ENCODE results near the gene CHCHD10. TPM values are rescaled to one million over a fixed set of nuclear protein-coding genes. Genes with fewer than 3 reads are reported as not detected.

The CHCHD10 gene
- total and polyA plus RNA-seq, 12 donors, result 4.6 to 528 (median 142) TPM

- no peaks in the 10 kb centered on the region for H3K9me3 ChIP-seq (replicated peaks in 1 of 3)
- H3K4me1 ChIP-seq (replicated peaks in 1 of 2), result peaks cover 7 to 8% of the 10 kb centered on the region in 2 donors
- intact Hi-C loops (cut with DNase I), result no loop called here
- WGBS, 4 donors, result 0 to 1% (median 0%) methylated on average over 2 to 78 of the region's 78 CpGs
- no peaks in the 10 kb centered on the region for H3K36me3 ChIP-seq (replicated peaks in 1 of 2)
- TF ChIP-seq CTCF (IDR thresholded peaks at IDR 0.05), result peak in 4 of 6 experiments; percentile 1 to 25 (median 17)
- TF ChIP-seq POLR2A (IDR thresholded peaks at IDR 0.05), result peak in 1 of 2 donors; percentile 68
- H3K27me3 ChIP-seq, result no peaks in the 10 kb centered on the region
- DNase-seq, result peak; percentile 79 to 91 (median 86)
- H3K4me3 ChIP-seq, result peak within 1 kb of the TSS; percentile 50 to 70 (median 63)
- peak within 1 kb of the TSS; percentile 53 to 95 (median 89) for H3K27ac ChIP-seq
Measured at GRCh38 chr22:23750714-23751440, 16.9 kb downstream of the CHCHD10 start, which contains the start of gene ZNF70. Gene ZNF70, minus strand, starts transcription at chr22:23751112. Its CDS starts 5,972 bp downstream, at chr22:23745140.

- WGBS, 4 donors, result 28 to 45% (median 36%) methylated on average over 5 of the region's 5 CpGs
- TF ChIP-seq POLR2A (IDR thresholded peaks at IDR 0.05) (no peak), CTCF (IDR thresholded peaks at IDR 0.05) (no peak)
- no peaks in the 10 kb centered on the region for H3K36me3 ChIP-seq (replicated peaks in 1 of 2)
- DNase-seq, result no peak
- H3K4me3 ChIP-seq, result peak overlapping the region in 2 of 4 donors; percentile 50 to 70
- intact Hi-C loops (cut with DNase I), result no loop called here
- H3K4me1 ChIP-seq (replicated peaks in 1 of 2), result peaks cover 7 to 8% of the 10 kb centered on the region in 2 donors
- H3K9me3 ChIP-seq (replicated peaks in 1 of 3), result no peaks in the 10 kb centered on the region
- H3K27ac ChIP-seq, result peak overlapping the region in 4 of 5 donors; percentile 83 to 95 (median 90)
- H3K27me3 ChIP-seq, result no peaks in the 10 kb centered on the region
Measured at GRCh38 chr22:23750367-23750713, 17.4 kb downstream of the CHCHD10 start.

- 63 to 72% (median 70%) methylated on average over 12 of the region's 12 CpGs for WGBS, 4 donors
- intact Hi-C loops (cut with DNase I), result no loop called here
- Histone ChIP-seq H3K4me1 (replicated peaks in 1 of 2) (peaks cover 7 to 8% of the 10 kb centered on the region in 2 donors), H3K36me3 (replicated peaks in 1 of 2) (peaks cover 0 to 2% of the 10 kb centered on the region in 2 donors), H3K27ac (peak overlapping the region in 1 of 5 donors; percentile 95), H3K9me3 (replicated peaks in 1 of 3) (no peaks in the 10 kb centered on the region), H3K27me3 (no peaks in the 10 kb centered on the region), H3K4me3 (peak overlapping the region in 1 of 4 donors; percentile 70)
- TF ChIP-seq POLR2A (IDR thresholded peaks at IDR 0.05) (no peak), CTCF (IDR thresholded peaks at IDR 0.05) (no peak)
- DNase-seq, result no peak
Measured at GRCh38 chr22:23749841-23750301, 17.9 kb downstream of the CHCHD10 start.

- H3K4me3 ChIP-seq, result no peak overlapping the region
- TF ChIP-seq CTCF (IDR thresholded peaks at IDR 0.05), result no peak
- no peak for TF ChIP-seq POLR2A (IDR thresholded peaks at IDR 0.05)
- peaks cover 0 to 23% of the 10 kb centered on the region in 2 donors for H3K36me3 ChIP-seq (replicated peaks in 1 of 2)
- DNase-seq, result no peak
- no peak overlapping the region for H3K27ac ChIP-seq
- 79 to 91% (median 86%) methylated on average over 6 of the region's 6 CpGs for WGBS, 4 donors
- H3K4me1 ChIP-seq (replicated peaks in 1 of 2), result peaks cover 0 to 8% of the 10 kb centered on the region in 2 donors
- no peaks in the 10 kb centered on the region for H3K9me3 ChIP-seq (replicated peaks in 1 of 3)
- intact Hi-C loops (cut with DNase I), result no loop called here
- no peaks in the 10 kb centered on the region for H3K27me3 ChIP-seq
Measured at GRCh38 chr22:23745791-23746190, 22.0 kb downstream of the CHCHD10 start.

All from adrenal gland (tissue), 12 donors.